Naive thymus-derived CD4-positive, alpha-beta T cell (primary cell): ENCODE results near the gene PCDH17. TPM values are rescaled to one million over a fixed set of nuclear protein-coding genes. Genes with fewer than 3 reads are reported as not detected.

ENCODE experiments used
- ATAC-seq: fragments of 150-1000 bp; cut with Tn5 transposase; 2 replicates; pipeline ENCODE4 v1.10.0; 2021; ENCODE audit warnings: mild to moderate bottlenecking, moderate library complexity
- CTCF ChIA-PET: fragments of 350-600 bp; sonication (Branson Sonifier 250); formaldehyde crosslinking; loops from one replicate; lab custom pipeline; 2021; ENCODE audit warnings: antibody characterized with exemption; lab: Charles Lee
- POLR2A ChIA-PET: fragments of 350-600 bp; sonication (Branson Sonifier 250); formaldehyde crosslinking; loops from one replicate; lab custom pipeline; 2021; ENCODE audit warnings: antibody characterized with exemption, inconsistent platforms; lab: Charles Lee
- DNase-seq, 9 donors: peaks; one replicate each; pipeline versions ENCODE4 v3.0.0 to v3.0.0-alpha.2; 2020 to 2022; ENCODE audit warnings: mixed read lengths in 1 of 9
- H3K27ac ChIP-seq: one replicate; pipeline ENCODE4 v1.7.0; 2013; ENCODE audit warnings: mild to moderate bottlenecking, low read depth, low read length, moderate library complexity
- H3K27me3 ChIP-seq, 2 donors: one replicate each; pipeline ENCODE4 v1.7.0; 2013; ENCODE audit warnings: low read length in 2 of 2, mild to moderate bottlenecking in 2 of 2, moderate library complexity in 2 of 2; ENCODE audit not compliant: control insufficient read depth in 2 of 2, insufficient read depth in 2 of 2
- H3K36me3 ChIP-seq, 3 experiments: 1 replicate in 2 of 3; 2 replicates in 1 of 3; pipeline ENCODE4 v1.7.0; 2013; ENCODE audit warnings: low read length in 3 of 3, mild to moderate bottlenecking in 3 of 3, moderate library complexity in 1 of 3; ENCODE audit not compliant: insufficient read depth in 3 of 3, control insufficient read depth in 2 of 3
- H3K4me1 ChIP-seq, 2 donors: one replicate each; pipeline ENCODE4 v1.7.0; 2013; ENCODE audit warnings: low read length in 2 of 2, mild to moderate bottlenecking in 2 of 2, moderate library complexity in 1 of 2; ENCODE audit not compliant: control insufficient read depth in 2 of 2, insufficient read depth in 2 of 2
- H3K4me3 ChIP-seq: 2 replicates; pipeline ENCODE4 v1.7.0; 2013; ENCODE audit warnings: mild to moderate bottlenecking, low read length
- H3K9me3 ChIP-seq, 3 experiments: 1 replicate in 2 of 3; 2 replicates in 1 of 3; pipeline ENCODE4 v1.7.0; 2013; ENCODE audit warnings: low read length in 3 of 3; ENCODE audit not compliant: control insufficient read depth in 2 of 3
- H3K27ac Mint-ChIP-seq, 9 donors: one replicate each; pipeline ENCODE4 v1.8.0; 2020 to 2022; ENCODE audit warnings: mixed read lengths in 9 of 9, mild to moderate bottlenecking in 8 of 9, moderate library complexity in 5 of 9, inconsistent platforms in 2 of 9
- H3K27me3 Mint-ChIP-seq, 5 donors: one replicate each; pipeline ENCODE4 v1.8.0; 2021 to 2022; ENCODE audit warnings: mixed read lengths in 5 of 5, mild to moderate bottlenecking in 1 of 5
- H3K36me3 Mint-ChIP-seq, 5 donors: one replicate each; pipeline ENCODE4 v1.8.0; 2020 to 2022; ENCODE audit warnings: mixed read lengths in 5 of 5, mild to moderate bottlenecking in 3 of 5, inconsistent platforms in 1 of 5
- H3K4me1 Mint-ChIP-seq, 7 donors: one replicate each; pipeline ENCODE4 v1.8.0; 2020 to 2022; ENCODE audit warnings: mixed read lengths in 7 of 7, mild to moderate bottlenecking in 3 of 7, inconsistent platforms in 1 of 7
- H3K4me3 Mint-ChIP-seq, 10 donors: one replicate each; pipeline ENCODE4 v1.8.0; 2020 to 2022; ENCODE audit warnings: mild to moderate bottlenecking in 10 of 10, mixed read lengths in 10 of 10, moderate library complexity in 6 of 10, inconsistent platforms in 2 of 10
- H3K9me3 Mint-ChIP-seq, 11 donors: one replicate each; pipeline ENCODE4 v1.8.0; 2020 to 2022; ENCODE audit warnings: mixed read lengths in 11 of 11, mild to moderate bottlenecking in 4 of 11, inconsistent platforms in 1 of 11, moderate library complexity in 1 of 11
- intact Hi-C, 2 donors: fragments of 100-400 bp; cut with micrococcal nuclease; formaldehyde crosslinking; loops; one replicate each; pipeline ENCODE4 v1.15.1; 2023
- polyA plus RNA-seq, 2 donors: library from polyadenylated mRNA; unstranded; fragments of 300-500 nt; fragmentation: Illumina TruSeq; gene quantifications; one replicate each; pipeline ENCODE4 v1.2.3, GENCODE V29; 2021
- total RNA-seq, 6 experiments: library from RNA in 5 of 6; stranded (reverse) in 5 of 6; gene quantifications; 1 replicate in 5 of 6; 2 replicates in 1 of 6; pipeline ENCODE4 v1.2.3 and lab custom pipeline; 2021 to 2026

Gene PCDH17
- total and polyA plus RNA-seq, 7 experiments from 2014 or later = not detected

DNA sequence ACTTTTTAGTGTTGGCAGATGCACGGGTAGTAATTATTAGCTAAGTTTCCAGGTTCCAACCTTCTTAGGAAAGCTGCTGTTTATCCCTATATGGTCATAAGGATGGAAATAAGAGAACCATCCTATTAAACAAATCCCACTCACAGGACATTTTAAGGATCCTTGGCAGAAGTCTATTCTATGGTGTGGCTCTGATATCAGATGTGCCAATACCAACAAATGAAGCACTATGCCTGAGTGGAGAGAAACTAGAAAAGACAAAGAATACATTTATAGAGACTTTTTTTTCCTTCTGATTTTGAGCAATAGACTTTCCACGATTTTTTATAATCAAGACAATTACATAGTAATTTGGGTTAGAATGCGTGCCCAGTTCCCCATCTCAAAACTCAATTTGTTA is 12.6 kb downstream of the PCDH17 start:
- Mint-ChIP-seq H3K9me3 (peaks cover 0 to 2% (median 0%) of the 10 kb centered on the region in 11 donors), H3K27ac (no peak overlapping the region), H3K4me1 (no peaks in the 10 kb centered on the region), H3K27me3 (peaks cover 0 to 6% (median 0%) of the 10 kb centered on the region in 5 donors), H3K4me3 (no peak overlapping the region), H3K36me3 (no peaks in the 10 kb centered on the region)
- Histone ChIP-seq H3K4me1 (no peaks in the 10 kb centered on the region), H3K9me3 (no peaks in the 10 kb centered on the region), H3K4me3 (no peak overlapping the region), H3K27me3 (no peaks in the 10 kb centered on the region), H3K36me3 (no peaks in the 10 kb centered on the region), H3K27ac (no peak overlapping the region)
- ChIA-PET POLR2A (no interaction called here), CTCF (no interaction called here)
- DNase-seq = no peak
- ATAC-seq = no peak
- intact Hi-C loops = no loop called here

DNA sequence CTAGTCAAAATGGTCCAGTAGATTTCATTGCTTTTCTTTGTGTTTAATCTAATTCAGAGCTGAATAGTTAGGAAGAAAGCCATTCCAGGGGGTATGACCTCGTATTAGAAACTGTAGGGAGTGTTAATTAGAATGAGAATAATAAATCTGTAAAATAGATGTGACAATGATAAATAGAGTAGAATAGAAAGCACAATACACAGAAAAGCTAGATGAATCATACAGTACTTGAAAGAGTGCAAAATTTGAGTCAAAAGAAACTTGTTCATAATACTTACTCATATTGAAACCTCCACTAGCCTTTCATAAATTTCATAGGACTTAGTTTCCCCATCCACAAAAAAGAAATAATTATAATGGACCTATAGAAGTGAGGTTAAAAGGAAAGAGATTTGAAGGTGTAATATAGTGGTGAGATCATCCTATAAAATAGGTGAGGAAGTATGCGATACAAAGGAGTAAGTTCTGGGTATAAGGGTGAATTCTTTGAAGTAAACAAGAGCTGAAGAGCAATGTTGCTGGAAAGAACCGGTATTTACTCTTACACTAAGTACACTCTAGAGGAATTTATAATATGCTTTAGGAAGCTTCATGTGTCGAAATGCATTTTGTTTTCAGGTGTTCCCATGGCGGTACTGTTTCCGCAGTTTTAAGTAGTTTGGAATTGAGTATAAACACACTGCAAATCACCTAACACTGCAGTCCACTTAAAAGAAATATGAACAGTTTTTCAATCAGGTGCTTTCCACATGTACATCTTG is 21.9 kb downstream of the PCDH17 start:
- ChIA-PET POLR2A (no interaction called here), CTCF (no interaction called here)
- Mint-ChIP-seq H3K9me3 (peaks cover 0 to 18% (median 0%) of the 10 kb centered on the region in 11 donors), H3K4me3 (no peak overlapping the region), H3K4me1 (no peaks in the 10 kb centered on the region), H3K36me3 (no peaks in the 10 kb centered on the region), H3K27me3 (no peaks in the 10 kb centered on the region), H3K27ac (no peak overlapping the region)
- H3K27ac ChIP-seq = no peak overlapping the region
- no peak for ATAC-seq
- H3K36me3 ChIP-seq = no peaks in the 10 kb centered on the region
- no peak overlapping the region for H3K4me3 ChIP-seq
- no peaks in the 10 kb centered on the region for H3K27me3 ChIP-seq
- H3K4me1 ChIP-seq = no peaks in the 10 kb centered on the region
- no peaks in the 10 kb centered on the region for H3K9me3 ChIP-seq
- intact Hi-C loops = no loop called here
- no peak for DNase-seq

DNA sequence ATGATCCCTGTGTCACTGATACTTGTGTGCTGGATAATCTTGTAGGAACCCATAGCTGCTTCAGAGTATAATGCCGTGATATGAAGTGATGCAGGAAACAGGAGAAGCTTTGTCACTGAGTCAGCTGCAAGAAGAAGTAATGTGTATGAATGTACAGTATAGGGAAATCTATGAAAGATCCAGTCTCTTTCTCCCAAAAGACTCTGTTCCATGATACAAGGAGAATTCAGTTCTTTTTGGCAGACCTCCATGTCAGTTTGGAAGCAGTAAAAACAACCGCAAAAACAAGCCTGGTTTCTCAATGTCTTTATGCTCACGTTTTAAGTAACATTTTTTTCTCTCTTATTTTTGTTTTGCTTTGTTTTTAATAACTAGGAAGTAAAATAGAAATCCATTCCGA is 33.9 kb downstream of the PCDH17 start:
- Histone ChIP-seq H3K36me3 (no peaks in the 10 kb centered on the region), H3K27ac (no peak overlapping the region), H3K4me3 (no peak overlapping the region), H3K4me1 (no peaks in the 10 kb centered on the region), H3K27me3 (no peaks in the 10 kb centered on the region), H3K9me3 (no peaks in the 10 kb centered on the region)
- H3K27ac Mint-ChIP-seq = no peak overlapping the region
- peaks cover 0 to 22% (median 4%) of the 10 kb centered on the region in 11 donors for H3K9me3 Mint-ChIP-seq
- POLR2A ChIA-PET = no interaction called here
- CTCF ChIA-PET = no interaction called here
- no peaks in the 10 kb centered on the region for H3K4me1 Mint-ChIP-seq
- no peak overlapping the region for H3K4me3 Mint-ChIP-seq
- no peaks in the 10 kb centered on the region for H3K27me3 Mint-ChIP-seq
- DNase-seq (no peak), ATAC-seq (no peak)
- intact Hi-C loops = no loop called here
- H3K36me3 Mint-ChIP-seq = no peaks in the 10 kb centered on the region

DNA sequence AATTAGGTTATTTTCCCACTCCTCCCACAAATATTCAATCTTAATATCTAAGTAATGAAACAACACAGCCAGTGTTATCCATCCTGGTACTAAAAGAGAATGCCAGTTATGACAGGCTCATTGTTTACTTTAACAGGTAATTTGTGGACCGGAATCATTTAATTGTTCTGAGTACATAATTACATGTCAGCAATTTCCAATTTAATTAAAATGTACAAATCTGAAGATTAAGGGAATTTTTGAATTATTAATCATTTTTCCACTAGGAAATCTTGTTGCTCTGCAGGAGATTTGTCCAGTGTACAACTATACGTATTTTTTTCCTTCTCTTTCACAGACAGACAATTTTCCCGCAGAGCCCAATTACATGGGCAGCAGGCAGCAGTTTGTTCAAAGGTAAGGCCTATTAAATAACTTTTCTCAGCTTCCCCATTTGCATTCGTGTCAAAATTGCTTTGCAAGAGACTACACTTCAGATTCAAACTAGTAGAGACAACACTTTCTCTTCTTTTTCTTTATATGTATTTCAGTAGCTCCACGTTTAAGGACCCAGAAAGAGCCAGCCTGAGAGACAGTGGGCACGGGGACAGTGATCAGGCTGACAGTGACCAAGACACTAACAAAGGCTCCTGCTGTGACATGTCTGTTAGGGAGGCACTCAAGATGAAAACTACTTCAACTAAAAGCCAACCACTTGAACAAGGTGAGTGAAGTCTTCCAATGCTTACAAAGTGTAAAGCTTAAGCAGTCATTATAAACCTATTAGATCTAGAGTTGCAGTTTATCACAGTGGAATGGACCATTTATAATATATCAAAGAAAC is 34.8 kb downstream of the PCDH17 start:
- no peaks in the 10 kb centered on the region for H3K36me3 ChIP-seq
- CTCF ChIA-PET = no interaction called here
- intact Hi-C loops = no loop called here
- peaks cover 0 to 20% (median 3%) of the 10 kb centered on the region in 11 donors for H3K9me3 Mint-ChIP-seq
- no peaks in the 10 kb centered on the region for H3K4me1 Mint-ChIP-seq
- no peaks in the 10 kb centered on the region for H3K27me3 ChIP-seq
- no peak overlapping the region for H3K4me3 Mint-ChIP-seq
- H3K27me3 Mint-ChIP-seq = no peaks in the 10 kb centered on the region
- no peak overlapping the region for H3K27ac ChIP-seq
- POLR2A ChIA-PET = no interaction called here
- ATAC-seq (no peak), DNase-seq (no peak)
- H3K36me3 Mint-ChIP-seq = no peaks in the 10 kb centered on the region
- H3K4me1 ChIP-seq = no peaks in the 10 kb centered on the region
- H3K27ac Mint-ChIP-seq = no peak overlapping the region
- no peak overlapping the region for H3K4me3 ChIP-seq
- H3K9me3 ChIP-seq = no peaks in the 10 kb centered on the region

DNA sequence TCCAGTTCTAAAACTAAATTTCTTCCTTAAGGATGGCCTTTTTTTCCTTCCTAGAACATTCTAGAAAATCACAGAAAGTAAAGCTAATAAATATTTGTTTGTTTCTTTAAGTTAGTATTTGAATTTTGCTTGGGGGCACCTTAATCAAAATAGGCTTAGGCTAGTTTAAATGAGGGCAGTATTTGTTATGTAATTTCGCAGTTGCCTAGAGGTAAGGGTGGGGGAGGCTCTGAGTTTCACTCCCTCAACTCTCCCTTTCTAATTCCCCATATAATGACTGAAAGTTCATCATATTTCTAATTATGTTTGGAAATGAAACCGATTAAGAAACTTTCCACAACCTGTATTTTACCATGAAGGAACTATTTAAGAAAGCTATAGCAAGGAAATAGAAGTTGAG is 40.6 kb downstream of the PCDH17 start:
- ATAC-seq (no peak), DNase-seq (no peak)
- Mint-ChIP-seq H3K4me3 (no peak overlapping the region), H3K9me3 (peaks cover 0 to 8% (median 2%) of the 10 kb centered on the region in 11 donors), H3K27ac (no peak overlapping the region), H3K27me3 (no peaks in the 10 kb centered on the region), H3K4me1 (no peaks in the 10 kb centered on the region), H3K36me3 (no peaks in the 10 kb centered on the region)
- no peak overlapping the region for H3K4me3 ChIP-seq
- no peaks in the 10 kb centered on the region for H3K4me1 ChIP-seq
- intact Hi-C loops = no loop called here
- ChIA-PET POLR2A (no interaction called here), CTCF (no interaction called here)
- no peak overlapping the region for H3K27ac ChIP-seq
- H3K9me3 ChIP-seq = no peaks in the 10 kb centered on the region
- H3K27me3 ChIP-seq = no peaks in the 10 kb centered on the region
- H3K36me3 ChIP-seq = no peaks in the 10 kb centered on the region

GRCh38 chr13:57673197-57673596 is 41.7 kb downstream of the PCDH17 start:
- Mint-ChIP-seq H3K9me3 (peaks cover 0 to 14% (median 3%) of the 10 kb centered on the region in 11 donors), H3K4me1 (no peaks in the 10 kb centered on the region), H3K36me3 (no peaks in the 10 kb centered on the region), H3K4me3 (no peak overlapping the region), H3K27me3 (no peaks in the 10 kb centered on the region), H3K27ac (no peak overlapping the region)
- no peak overlapping the region for H3K4me3 ChIP-seq
- no peaks in the 10 kb centered on the region for H3K27me3 ChIP-seq
- intact Hi-C loops = no loop called here
- DNase-seq (no peak), ATAC-seq (no peak)
- no peaks in the 10 kb centered on the region for H3K4me1 ChIP-seq
- POLR2A ChIA-PET = no interaction called here
- CTCF ChIA-PET = no interaction called here
- H3K27ac ChIP-seq = no peak overlapping the region
- H3K9me3 ChIP-seq = no peaks in the 10 kb centered on the region
- H3K36me3 ChIP-seq = no peaks in the 10 kb centered on the region
